ENCODE results near the gene ORAI1.

DNA sequence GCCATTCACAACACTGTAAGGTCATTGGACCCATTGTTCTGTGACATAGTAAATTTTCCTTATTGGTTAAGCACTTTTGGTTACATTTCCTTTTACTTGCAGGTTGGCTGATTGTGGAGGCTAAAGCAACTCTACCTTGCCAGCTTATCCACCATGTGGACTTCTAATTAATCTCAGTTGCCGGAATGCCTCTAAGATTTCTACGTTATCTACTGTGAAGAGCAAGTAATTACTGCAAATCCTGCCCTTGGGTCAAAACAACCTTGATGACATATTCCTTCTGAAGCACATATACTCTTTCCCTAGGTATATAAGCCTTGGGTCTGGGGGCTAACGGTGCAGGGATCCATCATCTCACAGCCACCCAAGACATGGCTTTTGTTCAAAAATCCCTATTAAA is 62.6 kb downstream of the ORAI1 start:
- TF ChIP-seq, protein P1, sequence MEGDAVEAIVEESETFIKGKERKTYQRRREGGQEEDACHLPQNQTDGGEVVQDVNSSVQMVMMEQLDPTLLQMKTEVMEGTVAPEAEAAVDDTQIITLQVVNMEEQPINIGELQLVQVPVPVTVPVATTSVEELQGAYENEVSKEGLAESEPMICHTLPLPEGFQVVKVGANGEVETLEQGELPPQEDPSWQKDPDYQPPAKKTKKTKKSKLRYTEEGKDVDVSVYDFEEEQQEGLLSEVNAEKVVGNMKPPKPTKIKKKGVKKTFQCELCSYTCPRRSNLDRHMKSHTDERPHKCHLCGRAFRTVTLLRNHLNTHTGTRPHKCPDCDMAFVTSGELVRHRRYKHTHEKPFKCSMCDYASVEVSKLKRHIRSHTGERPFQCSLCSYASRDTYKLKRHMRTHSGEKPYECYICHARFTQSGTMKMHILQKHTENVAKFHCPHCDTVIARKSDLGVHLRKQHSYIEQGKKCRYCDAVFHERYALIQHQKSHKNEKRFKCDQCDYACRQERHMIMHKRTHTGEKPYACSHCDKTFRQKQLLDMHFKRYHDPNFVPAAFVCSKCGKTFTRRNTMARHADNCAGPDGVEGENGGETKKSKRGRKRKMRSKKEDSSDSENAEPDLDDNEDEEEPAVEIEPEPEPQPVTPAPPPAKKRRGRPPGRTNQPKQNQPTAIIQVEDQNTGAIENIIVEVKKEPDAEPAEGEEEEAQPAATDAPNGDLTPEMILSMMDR (IDR thresholded peaks at IDR 0.05; ENCODE audit: extremely low read depth in 1 of 2, insufficient read depth in 1 of 2, low read depth in 1 of 2, low read length in 2 of 2) = no peak
- TF ChIP-seq POLR2A (IDR thresholded peaks at IDR 0.05; ENCODE audit: low read depth, low read length) = no peak
- TF ChIP-seq EZH2 (IDR thresholded peaks at IDR 0.05; ENCODE audit: borderline replicate concordance, low read depth, low read length, severe bottlenecking) = no peak
- TF ChIP-seq, protein P2, sequence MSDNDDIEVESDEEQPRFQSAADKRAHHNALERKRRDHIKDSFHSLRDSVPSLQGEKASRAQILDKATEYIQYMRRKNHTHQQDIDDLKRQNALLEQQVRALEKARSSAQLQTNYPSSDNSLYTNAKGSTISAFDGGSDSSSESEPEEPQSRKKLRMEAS (IDR thresholded peaks at IDR 0.05; ENCODE audit: insufficient read depth, insufficient read length) = no peak
- TF ChIP-seq POLR2AphosphoS5 (IDR thresholded peaks at IDR 0.05; ENCODE audit: insufficient read depth, low read depth, low read length) = no peak
- no peak for TF ChIP-seq JUN (IDR thresholded peaks at IDR 0.05; ENCODE audit: borderline replicate concordance, insufficient read depth, insufficient read length, low read depth)
- no peak for TF ChIP-seq MYC (IDR thresholded peaks at IDR 0.05; ENCODE audit: low read depth, low read length)
